Tibial nerve (tissue), 4 donors: ENCODE data around the gene LY6G5B. TPM values are rescaled to one million over a fixed set of nuclear protein-coding genes. Genes with fewer than 3 reads are reported as not detected.
A peak's percentile ranks its signal among the peaks of the same experiment; 100 is the strongest.

Experiments
- DNase-seq, 2 donors: peaks; one replicate each; pipeline ENCODE4 v3.0.0-alpha.2; 2019; ENCODE audit warnings: low spot score in 2 of 2
- H3K27ac ChIP-seq, 4 donors: fragments of 200-600 bp; sonication (generic) in 3 of 4; one replicate each; pipeline ENCODE4 v1.5.1; 2017 to 2019; ENCODE audit warnings: mild to moderate bottlenecking in 1 of 4
- H3K27me3 ChIP-seq, 2 donors: fragments of 200-600 bp; sonication (generic) in 1 of 2; one replicate each; pipeline versions ENCODE4 v1.5.1 to v1.6.0; 2017 to 2019
- H3K36me3 ChIP-seq, 3 donors: fragments of 200-600 bp; sonication (generic); one replicate each; pipeline ENCODE4 v1.5.1; 2018 to 2019
- H3K4me1 ChIP-seq, 4 donors: fragments of 200-600 bp; sonication (generic) in 3 of 4; one replicate each; pipeline ENCODE4 v1.5.1; 2017 to 2019
- H3K4me3 ChIP-seq, 4 donors: fragments of 200-600 bp; sonication (generic) in 3 of 4; one replicate each; pipeline ENCODE4 v1.5.1; 2017 to 2019; ENCODE audit warnings: mild to moderate bottlenecking in 1 of 4, moderate library complexity in 1 of 4
- H3K9me3 ChIP-seq, 4 donors: fragments of 200-600 bp; sonication (generic) in 3 of 4; one replicate each; pipeline ENCODE4 v1.5.1; 2017 to 2019
- EP300 ChIP-seq, 2 donors: sonication (generic); formaldehyde crosslinking; IDR thresholded peaks; one replicate each; pipeline ENCODE4 v1.6.1; 2017; ENCODE audit warnings: antibody characterized with exemption in 2 of 2, mild to moderate bottlenecking in 1 of 2
- POLR2A ChIP-seq, 2 donors: fragments of 450-650 bp; IDR thresholded peaks; one replicate each; pipeline ENCODE4 v1.6.1; 2017; ENCODE audit warnings: antibody characterized with exemption in 2 of 2, mild to moderate bottlenecking in 2 of 2, moderate library complexity in 2 of 2
- WGBS, 2 donors: methylation state at CpG; one replicate each; pipeline ENCODE4 v1.1.5; 2018; 5-methylcytosine and 5-hydroxymethylcytosine counted together
- total RNA-seq, 4 donors: library from RNA; depleted of rRNA; stranded (reverse); fragments of >200 nt; gene quantifications; one replicate each; pipeline ENCODE4 v1.1.0, GENCODE V29; 2016
- TF ChIP-seq, protein P1 (sequence below), 5 experiments: fragments of 200-600 bp in 3 of 5; fragments of 450-650 bp in 2 of 5; sonication (generic) in 3 of 5; IDR thresholded peaks; one replicate each; pipeline ENCODE4 v1.5.1; 2016 to 2019; ENCODE audit warnings: antibody characterized with exemption in 5 of 5, mild to moderate bottlenecking in 3 of 5, moderate library complexity in 2 of 5

Gene LY6G5B
- total RNA-seq, 4 donors from 2014 or later = 7.6 to 13.0 (median 9.8) TPM

DNA sequence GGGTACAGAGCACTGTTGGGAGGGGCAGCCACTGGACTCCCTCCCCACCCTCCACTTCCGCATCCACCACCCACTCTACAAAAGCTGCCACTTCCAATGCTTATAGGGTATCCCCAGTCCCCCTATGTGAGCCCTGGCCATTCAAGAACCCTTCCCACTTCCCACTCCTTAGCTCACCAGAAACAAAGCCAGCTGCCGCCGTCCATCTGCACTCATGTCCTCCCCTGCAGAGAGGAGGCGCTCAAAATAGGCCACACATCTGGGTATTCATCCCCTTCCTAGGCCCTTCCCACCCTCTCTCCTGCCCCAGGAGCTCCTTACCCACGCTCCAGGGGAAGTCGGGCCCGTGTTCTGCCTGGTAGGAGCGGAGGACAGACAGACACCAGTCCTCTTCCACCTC lies 17.5 kb downstream of the LY6G5B start:
- peaks cover 4 to 70% (median 5%) of the 10 kb centered on the region in 3 donors for H3K36me3 ChIP-seq
- no peak overlapping the region for H3K4me3 ChIP-seq
- WGBS, 2 donors = 77 to 81% methylated on average over 8 of the region's 8 CpGs
- H3K27ac ChIP-seq = no peak overlapping the region
- H3K9me3 ChIP-seq = no peaks in the 10 kb centered on the region
- no peak for DNase-seq
- no peaks in the 10 kb centered on the region for H3K27me3 ChIP-seq
- H3K4me1 ChIP-seq = peaks cover 0 to 15% (median 3%) of the 10 kb centered on the region in 4 donors
- TF ChIP-seq EP300 (IDR thresholded peaks at IDR 0.05) (no peak), POLR2A (IDR thresholded peaks at IDR 0.05) (no peak)
- TF ChIP-seq, protein P1, sequence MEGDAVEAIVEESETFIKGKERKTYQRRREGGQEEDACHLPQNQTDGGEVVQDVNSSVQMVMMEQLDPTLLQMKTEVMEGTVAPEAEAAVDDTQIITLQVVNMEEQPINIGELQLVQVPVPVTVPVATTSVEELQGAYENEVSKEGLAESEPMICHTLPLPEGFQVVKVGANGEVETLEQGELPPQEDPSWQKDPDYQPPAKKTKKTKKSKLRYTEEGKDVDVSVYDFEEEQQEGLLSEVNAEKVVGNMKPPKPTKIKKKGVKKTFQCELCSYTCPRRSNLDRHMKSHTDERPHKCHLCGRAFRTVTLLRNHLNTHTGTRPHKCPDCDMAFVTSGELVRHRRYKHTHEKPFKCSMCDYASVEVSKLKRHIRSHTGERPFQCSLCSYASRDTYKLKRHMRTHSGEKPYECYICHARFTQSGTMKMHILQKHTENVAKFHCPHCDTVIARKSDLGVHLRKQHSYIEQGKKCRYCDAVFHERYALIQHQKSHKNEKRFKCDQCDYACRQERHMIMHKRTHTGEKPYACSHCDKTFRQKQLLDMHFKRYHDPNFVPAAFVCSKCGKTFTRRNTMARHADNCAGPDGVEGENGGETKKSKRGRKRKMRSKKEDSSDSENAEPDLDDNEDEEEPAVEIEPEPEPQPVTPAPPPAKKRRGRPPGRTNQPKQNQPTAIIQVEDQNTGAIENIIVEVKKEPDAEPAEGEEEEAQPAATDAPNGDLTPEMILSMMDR (IDR thresholded peaks at IDR 0.05) = no peak

DNA sequence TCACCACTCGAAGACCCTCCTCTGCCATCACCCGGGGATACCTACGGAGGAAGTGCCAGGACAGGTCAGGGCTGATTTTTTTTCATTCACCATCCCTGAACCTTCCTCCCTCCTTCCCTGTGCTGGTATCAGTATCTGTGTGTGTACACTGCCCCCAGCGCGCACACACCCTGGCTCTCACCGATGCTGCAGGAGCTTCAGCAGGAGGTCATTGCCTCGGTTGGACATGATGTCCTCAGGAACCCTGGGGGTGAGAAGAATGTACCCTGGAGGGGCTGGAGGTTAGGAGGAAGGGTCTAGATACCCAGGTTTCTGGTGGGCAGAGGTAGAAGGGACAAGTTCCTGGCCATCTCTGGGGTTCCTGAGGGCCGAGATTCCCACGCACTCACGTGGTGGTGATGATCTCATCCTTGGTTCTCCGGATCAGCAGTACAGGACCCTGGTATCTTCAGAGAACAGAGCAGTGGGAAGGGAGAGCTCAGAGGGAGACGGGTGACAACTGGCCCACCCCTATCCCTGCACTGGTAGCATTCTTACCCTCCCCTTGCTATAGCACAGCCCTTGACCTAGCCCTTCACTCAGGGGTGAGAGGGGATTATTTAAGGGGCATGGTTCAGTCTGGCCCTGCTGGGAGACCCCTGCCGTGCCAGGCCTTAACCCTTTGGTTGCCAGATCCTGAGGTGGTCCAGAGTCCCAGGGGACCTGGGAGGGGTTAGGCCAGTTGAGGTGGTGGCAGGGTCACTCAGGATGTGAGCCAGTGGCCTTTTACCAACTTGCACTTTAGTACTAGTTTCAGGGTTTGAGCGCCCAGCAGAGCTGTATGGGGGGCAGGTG lies 18.3 kb downstream of the LY6G5B start:
- no peak for TF ChIP-seq EP300 (IDR thresholded peaks at IDR 0.05)
- TF ChIP-seq, protein P1 (IDR thresholded peaks at IDR 0.05) = no peak
- no peak for TF ChIP-seq POLR2A (IDR thresholded peaks at IDR 0.05)
- H3K4me1 ChIP-seq = peaks cover 0 to 7% (median 3%) of the 10 kb centered on the region in 4 donors
- DNase-seq = no peak
- no peaks in the 10 kb centered on the region for H3K27me3 ChIP-seq
- WGBS, 2 donors = 74 to 76% methylated on average over 13 to 14 of the region's 14 CpGs
- H3K36me3 ChIP-seq = peaks cover 4 to 77% (median 5%) of the 10 kb centered on the region in 3 donors
- no peak overlapping the region for H3K27ac ChIP-seq
- no peak overlapping the region for H3K4me3 ChIP-seq
- H3K9me3 ChIP-seq = no peaks in the 10 kb centered on the region

DNA sequence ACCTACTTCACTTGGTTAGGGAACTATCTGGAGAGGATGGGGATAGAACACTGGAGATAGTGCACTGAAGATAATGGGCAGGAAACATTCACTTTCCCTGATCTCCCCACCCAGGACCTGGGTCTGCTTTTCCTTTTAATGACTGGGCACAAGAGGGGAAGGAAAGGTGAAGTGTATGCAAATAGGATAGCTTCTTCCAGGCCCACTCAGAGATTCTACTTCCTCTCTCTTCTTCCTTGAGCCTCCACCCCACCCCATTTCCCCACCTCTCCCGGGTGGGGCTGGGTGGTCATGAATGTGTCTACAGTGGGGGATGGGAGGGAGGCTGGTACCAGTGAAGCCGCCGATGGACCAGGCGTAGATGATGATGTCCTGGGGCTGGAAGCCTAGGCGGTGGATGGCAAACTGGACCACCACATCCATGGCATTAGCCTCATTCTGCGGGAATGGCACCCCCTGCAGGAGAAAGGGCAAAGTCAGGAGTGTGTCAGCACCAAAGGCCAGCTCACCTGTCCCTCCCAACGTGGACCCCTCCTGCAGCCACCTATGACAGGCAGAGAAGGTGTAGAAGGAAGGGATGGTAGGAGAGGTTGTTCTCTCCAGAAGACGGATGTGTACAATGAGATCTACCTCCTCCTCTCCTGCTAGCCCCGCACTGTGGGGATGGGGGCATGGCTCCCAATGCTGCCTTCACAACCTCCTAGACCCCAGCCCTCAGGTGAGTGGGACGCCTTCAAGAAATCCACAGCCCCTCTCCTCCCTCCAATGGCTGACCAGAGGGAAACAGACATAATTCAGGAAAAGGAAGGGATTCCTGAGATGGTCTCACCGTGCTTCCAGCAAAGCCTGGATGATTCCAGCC lies 19.7 kb downstream of the LY6G5B start:
- TF ChIP-seq, protein P1 (IDR thresholded peaks at IDR 0.05) = peak in 1 of 5 experiments; percentile 27
- TF ChIP-seq POLR2A (IDR thresholded peaks at IDR 0.05) = no peak
- TF ChIP-seq EP300 (IDR thresholded peaks at IDR 0.05) = no peak
- no peaks in the 10 kb centered on the region for H3K9me3 ChIP-seq
- peaks cover 4 to 91% (median 5%) of the 10 kb centered on the region in 3 donors for H3K36me3 ChIP-seq
- H3K4me3 ChIP-seq = no peak overlapping the region
- no peaks in the 10 kb centered on the region for H3K27me3 ChIP-seq
- no peak overlapping the region for H3K27ac ChIP-seq
- 74 to 76% methylated on average over 11 of the region's 11 CpGs for WGBS, 2 donors
- no peak for DNase-seq
- H3K4me1 ChIP-seq = no peaks in the 10 kb centered on the region

DNA sequence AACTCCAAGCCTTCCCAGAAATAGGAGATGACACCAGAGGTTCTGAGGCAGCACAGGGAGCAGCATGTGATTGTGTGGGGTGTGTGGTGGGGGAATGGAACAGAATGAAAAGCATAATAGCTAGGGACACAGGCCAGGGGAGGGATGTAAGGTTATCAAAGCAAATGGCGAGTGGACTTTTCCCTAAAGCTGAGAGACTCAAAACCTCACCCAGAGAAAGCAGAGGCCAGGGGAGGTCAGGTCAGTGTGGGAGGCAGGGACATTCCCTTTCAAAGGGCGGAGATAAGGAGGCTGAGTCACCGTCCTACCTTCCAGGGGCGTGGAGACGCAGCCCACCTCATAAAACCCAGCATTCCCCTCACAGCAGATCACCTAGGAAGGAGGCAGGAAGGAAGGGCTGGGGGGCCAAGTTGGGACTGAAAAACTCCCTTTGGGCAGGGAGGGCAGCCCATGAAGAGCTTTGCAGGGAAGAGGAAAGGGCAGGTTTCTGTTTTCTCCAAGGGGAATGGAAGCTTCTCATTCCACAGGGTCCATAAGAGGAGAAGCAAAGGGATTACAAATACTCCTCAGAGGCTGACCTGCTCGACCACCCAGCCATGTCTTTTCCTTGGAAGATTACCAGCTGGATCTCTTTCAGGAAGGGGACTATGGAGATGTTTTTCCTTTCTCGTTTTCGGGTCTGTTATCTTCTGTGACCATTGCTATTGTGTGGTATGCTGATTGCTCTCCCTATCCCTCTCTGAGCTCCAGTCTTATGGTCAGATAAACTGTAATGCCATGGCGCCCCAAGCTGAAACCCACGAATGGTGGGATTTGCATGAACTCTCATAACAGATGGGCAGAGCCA lies 20.7 kb downstream of the LY6G5B start:
- Histone ChIP-seq H3K4me1 (no peaks in the 10 kb centered on the region), H3K27ac (peak overlapping the region in 1 of 4 donors; percentile 42)
- 57 to 65% methylated on average over 10 of the region's 10 CpGs for WGBS, 2 donors

More for the DNA sequence above, 20.7 kb downstream of the LY6G5B start:
- Histone ChIP-seq H3K4me3 (no peak overlapping the region), H3K36me3 (peaks cover 4 to 100% (median 5%) of the 10 kb centered on the region in 3 donors), H3K27me3 (no peaks in the 10 kb centered on the region), H3K9me3 (no peaks in the 10 kb centered on the region)
- DNase-seq = no peak
- TF ChIP-seq EP300 (IDR thresholded peaks at IDR 0.05) (no peak), POLR2A (IDR thresholded peaks at IDR 0.05) (no peak)
- TF ChIP-seq, protein P1 (IDR thresholded peaks at IDR 0.05) = no peak
